ENCODE results near the gene FAM50A. TPM values are rescaled to one million over a fixed set of nuclear protein-coding genes. Genes with fewer than 3 reads are reported as not detected.
A peak's percentile ranks its signal among the peaks of the same experiment; 100 is the strongest.

The FAM50A gene
- total RNA-seq, 6 donors from 2014 or later = 59.0 to 144 (median 72.7) TPM

- Histone ChIP-seq H3K4me3 (no peak overlapping the region), H3K4me1 (no peaks in the 10 kb centered on the region), H3K27ac (no peak overlapping the region), H3K9me3 (no peaks in the 10 kb centered on the region), H3K36me3 (peaks cover 0 to 66% (median 31%) of the 10 kb centered on the region in 4 donors), H3K27me3 (no peaks in the 10 kb centered on the region)
- peak in 1 of 2 donors; percentile 58 for DNase-seq
- 96 to 100% methylated on average over 6 to 17 of the region's 23 CpGs for WGBS, 2 donors
- TF ChIP-seq POLR2A (IDR thresholded peaks at IDR 0.05) = no peak
- no peak for TF ChIP-seq CTCF (IDR thresholded peaks at IDR 0.05)
- TF ChIP-seq POLR2AphosphoS5 (IDR thresholded peaks at IDR 0.05) = no peak
- no peak for TF ChIP-seq EP300 (IDR thresholded peaks at IDR 0.05)
- ATAC-seq (ENCODE audit: low FRiP score in 2 of 2) = no peak
These were observed 24.3 kb downstream of the FAM50A start for GRCh38 chrX:154468217-154468616.

- Histone ChIP-seq H3K9me3 (no peaks in the 10 kb centered on the region), H3K27me3 (no peaks in the 10 kb centered on the region), H3K27ac (no peak overlapping the region), H3K4me3 (no peak overlapping the region), H3K36me3 (peaks cover 0 to 60% (median 28%) of the 10 kb centered on the region in 4 donors), H3K4me1 (no peaks in the 10 kb centered on the region)
- DNase-seq (no peak), ATAC-seq (ENCODE audit: low FRiP score in 2 of 2) (no peak)
- 85% methylated on average over 9 of the region's 9 CpGs; no CpG with 5 or more reads in 1 of the 2 donors for WGBS, 2 donors
- TF ChIP-seq POLR2A (IDR thresholded peaks at IDR 0.05) = no peak
These were observed 25.2 kb downstream of the FAM50A start for GRCh38 chrX:154469114-154469513.

- Histone ChIP-seq H3K9me3 (no peaks in the 10 kb centered on the region), H3K27me3 (no peaks in the 10 kb centered on the region), H3K36me3 (peaks cover 0 to 59% (median 25%) of the 10 kb centered on the region in 4 donors), H3K4me1 (no peaks in the 10 kb centered on the region), H3K27ac (no peak overlapping the region), H3K4me3 (no peak overlapping the region)
- TF ChIP-seq CTCF (IDR thresholded peaks at IDR 0.05) (no peak), EP300 (IDR thresholded peaks at IDR 0.05) (no peak), POLR2A (IDR thresholded peaks at IDR 0.05) (no peak), POLR2AphosphoS5 (IDR thresholded peaks at IDR 0.05) (no peak)
- ATAC-seq (ENCODE audit: low FRiP score in 2 of 2) (no peak), DNase-seq (no peak)
- 95% methylated on average over 8 of the region's 18 CpGs; no CpG with 5 or more reads in 1 of the 2 donors for WGBS, 2 donors
These were observed 25.9 kb downstream of the FAM50A start for GRCh38 chrX:154469880-154470279.

GRCh38 chrX:154470434-154470833 lies 26.5 kb downstream of the FAM50A start:
- DNase-seq (no peak), ATAC-seq (ENCODE audit: low FRiP score in 2 of 2) (no peak)
- Histone ChIP-seq H3K9me3 (no peaks in the 10 kb centered on the region), H3K27ac (no peak overlapping the region), H3K36me3 (peaks cover 0 to 58% (median 23%) of the 10 kb centered on the region in 4 donors), H3K27me3 (no peaks in the 10 kb centered on the region), H3K4me3 (no peak overlapping the region), H3K4me1 (no peaks in the 10 kb centered on the region)
- TF ChIP-seq POLR2AphosphoS5 (IDR thresholded peaks at IDR 0.05) = no peak
- no peak for TF ChIP-seq POLR2A (IDR thresholded peaks at IDR 0.05)
- TF ChIP-seq CTCF (IDR thresholded peaks at IDR 0.05) = no peak
- TF ChIP-seq EP300 (IDR thresholded peaks at IDR 0.05) = no peak
- WGBS, 2 donors = 93 to 96% methylated on average over 4 to 14 of the region's 14 CpGs

- H3K27ac ChIP-seq = no peak overlapping the region
- ATAC-seq (ENCODE audit: low FRiP score in 2 of 2) (no peak), DNase-seq (no peak)
- no peaks in the 10 kb centered on the region for H3K27me3 ChIP-seq
- H3K36me3 ChIP-seq = peaks cover 0 to 52% (median 20%) of the 10 kb centered on the region in 4 donors
- 90% methylated on average over 2 to 22 of the region's 23 CpGs for WGBS, 2 donors
- no peak overlapping the region for H3K4me3 ChIP-seq
- no peaks in the 10 kb centered on the region for H3K9me3 ChIP-seq
- no peaks in the 10 kb centered on the region for H3K4me1 ChIP-seq
- TF ChIP-seq POLR2AphosphoS5 (IDR thresholded peaks at IDR 0.05) = no peak
- TF ChIP-seq EP300 (IDR thresholded peaks at IDR 0.05) = no peak
- TF ChIP-seq POLR2A (IDR thresholded peaks at IDR 0.05) = no peak
- no peak for TF ChIP-seq CTCF (IDR thresholded peaks at IDR 0.05)
These were observed 27.1 kb downstream of the FAM50A start for GRCh38 chrX:154470914-154471568.

Data from upper lobe of left lung (tissue), 6 donors.